NCI-H2029 (cell line): ENCODE results near the gene CYP2S1.
"Not testable (repeated sequence)": the region's sequence is repeated elsewhere in the genome, so short reads cannot be mapped to it uniquely, and the experiment has no call there.

Experiments
- DNase-seq: peaks from one replicate; lab custom pipeline; 2025; lab: John Stamatoyannopoulos, UW

The CYP2S1 gene

GRCh38 chr19:41192574-41193429, at the start of gene CYP2S1:
Gene CYP2S1, plus strand, starts transcription at chr19:41193219. Its CDS starts 46 bp downstream, at chr19:41193265.
- DNase-seq, result no peak

- peak; percentile 67 for DNase-seq
Measured at GRCh38 chr19:41144403-41144802, 48.6 kb upstream of the CYP2S1 start.

DNA sequence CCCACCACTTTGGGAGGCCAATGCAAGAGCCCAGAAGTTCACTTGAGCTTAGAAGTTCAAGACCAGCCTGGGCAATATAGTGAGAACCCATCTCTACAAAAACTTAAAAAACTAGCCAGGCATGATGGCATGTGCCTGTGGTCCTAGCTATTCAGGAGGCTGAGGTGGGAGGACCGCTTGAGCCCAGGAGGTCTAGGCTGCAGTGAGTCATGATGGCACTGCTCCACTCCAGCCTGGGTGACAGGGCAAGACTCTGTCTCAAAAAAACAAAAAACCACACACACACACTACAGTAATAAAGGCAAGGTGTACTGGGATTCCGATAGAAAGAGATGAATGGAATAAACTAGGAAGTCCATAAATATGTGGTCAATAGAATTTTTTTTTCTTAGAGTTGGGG, 43.2 kb upstream of the CYP2S1 start:
- no peak for DNase-seq

- not testable (repeated sequence) for DNase-seq
Measured at GRCh38 chr19:41150986-41151385, 42.0 kb upstream of the CYP2S1 start.

DNA sequence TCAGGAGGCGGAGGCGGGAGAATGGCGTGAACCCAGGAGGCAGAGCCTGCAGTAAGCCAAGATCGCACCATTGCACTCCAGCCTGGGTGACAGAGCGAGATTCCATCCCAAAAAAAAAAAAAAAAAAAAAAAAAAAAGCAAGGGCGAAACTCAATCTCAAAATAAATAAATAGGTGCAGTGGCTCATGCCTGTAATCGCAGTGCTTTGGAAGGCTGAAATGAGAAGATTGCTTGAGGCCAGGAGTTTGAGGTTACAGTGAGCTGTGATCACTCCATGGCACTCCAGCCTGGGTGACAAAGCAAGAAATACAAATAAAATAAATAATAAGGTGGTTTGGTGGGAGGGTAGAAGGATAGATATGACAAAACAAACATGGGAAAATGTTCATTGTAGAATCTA, 39.0 kb upstream of the CYP2S1 start:
- no peak for DNase-seq

GRCh38 chr19:41156207-41156606, 36.8 kb upstream of the CYP2S1 start:
- no peak for DNase-seq

GRCh38 chr19:41159881-41160280, 33.1 kb upstream of the CYP2S1 start:
- no peak for DNase-seq

DNA sequence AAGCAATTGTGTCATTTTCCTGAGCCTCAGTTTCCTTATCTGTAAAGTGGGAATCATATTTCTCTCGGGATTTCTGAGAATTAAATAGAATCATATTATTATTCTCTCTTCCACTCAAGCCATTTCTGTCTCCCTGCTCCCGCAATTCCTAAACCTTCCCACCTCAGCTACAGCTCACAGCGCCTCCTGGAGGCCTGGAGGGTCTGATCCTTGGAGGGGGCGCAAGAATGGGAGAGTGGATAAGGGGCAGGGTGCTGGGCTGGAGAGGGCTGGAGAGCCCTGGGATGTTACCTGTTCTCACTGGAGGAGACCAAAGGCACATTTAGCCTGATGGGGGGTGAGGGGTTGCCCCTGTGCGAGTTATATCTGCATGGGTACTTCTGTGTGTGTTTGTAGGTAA, 31.1 kb upstream of the CYP2S1 start:
- DNase-seq, result no peak

DNA sequence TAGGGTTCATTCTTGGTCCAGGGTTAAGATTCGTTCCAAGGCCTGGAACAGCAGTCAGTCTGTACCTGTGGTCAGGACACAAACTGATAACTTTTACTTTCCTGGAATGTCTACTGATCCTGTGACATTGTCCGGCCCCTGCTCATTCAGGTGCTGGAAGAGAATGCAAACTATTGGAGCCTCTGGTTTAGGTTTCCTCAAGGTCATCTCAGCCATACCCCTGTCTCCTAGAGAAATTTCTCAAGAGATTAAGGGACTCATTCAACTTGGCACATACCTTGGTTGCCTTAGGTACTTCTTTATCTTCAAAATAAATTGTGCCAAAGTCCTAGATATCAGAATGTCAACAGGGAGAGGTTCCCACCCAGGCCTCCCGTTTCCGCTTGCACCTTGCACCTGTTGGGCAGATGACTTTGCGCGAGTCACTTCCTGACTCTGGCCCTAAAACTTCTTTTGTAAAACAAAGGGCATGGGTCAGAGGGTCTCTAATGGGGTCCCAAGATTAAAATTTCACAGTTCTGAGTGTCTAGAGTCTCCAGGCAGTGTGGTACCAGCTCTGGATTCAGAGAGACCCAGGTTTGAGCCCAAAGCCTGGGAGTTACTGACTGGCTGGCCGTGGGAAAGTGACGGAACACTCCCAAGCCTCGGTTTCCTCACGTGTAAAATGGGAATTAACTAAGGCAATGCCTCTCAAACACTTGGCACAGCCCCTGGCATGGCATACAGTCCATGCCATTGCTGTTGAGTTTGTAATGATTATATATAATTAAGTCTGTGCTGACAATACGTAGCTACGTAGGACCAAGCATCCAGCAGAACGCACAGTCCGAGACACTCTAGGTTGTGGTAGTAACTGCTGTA, 25.8 kb upstream of the CYP2S1 start:
- DNase-seq, result no peak

GRCh38 chr19:41172297-41173164, 20.5 kb upstream of the CYP2S1 start:
- no peak for DNase-seq

GRCh38 chr19:41174297-41174928, 18.6 kb upstream of the CYP2S1 start:
- DNase-seq, result no peak

DNA sequence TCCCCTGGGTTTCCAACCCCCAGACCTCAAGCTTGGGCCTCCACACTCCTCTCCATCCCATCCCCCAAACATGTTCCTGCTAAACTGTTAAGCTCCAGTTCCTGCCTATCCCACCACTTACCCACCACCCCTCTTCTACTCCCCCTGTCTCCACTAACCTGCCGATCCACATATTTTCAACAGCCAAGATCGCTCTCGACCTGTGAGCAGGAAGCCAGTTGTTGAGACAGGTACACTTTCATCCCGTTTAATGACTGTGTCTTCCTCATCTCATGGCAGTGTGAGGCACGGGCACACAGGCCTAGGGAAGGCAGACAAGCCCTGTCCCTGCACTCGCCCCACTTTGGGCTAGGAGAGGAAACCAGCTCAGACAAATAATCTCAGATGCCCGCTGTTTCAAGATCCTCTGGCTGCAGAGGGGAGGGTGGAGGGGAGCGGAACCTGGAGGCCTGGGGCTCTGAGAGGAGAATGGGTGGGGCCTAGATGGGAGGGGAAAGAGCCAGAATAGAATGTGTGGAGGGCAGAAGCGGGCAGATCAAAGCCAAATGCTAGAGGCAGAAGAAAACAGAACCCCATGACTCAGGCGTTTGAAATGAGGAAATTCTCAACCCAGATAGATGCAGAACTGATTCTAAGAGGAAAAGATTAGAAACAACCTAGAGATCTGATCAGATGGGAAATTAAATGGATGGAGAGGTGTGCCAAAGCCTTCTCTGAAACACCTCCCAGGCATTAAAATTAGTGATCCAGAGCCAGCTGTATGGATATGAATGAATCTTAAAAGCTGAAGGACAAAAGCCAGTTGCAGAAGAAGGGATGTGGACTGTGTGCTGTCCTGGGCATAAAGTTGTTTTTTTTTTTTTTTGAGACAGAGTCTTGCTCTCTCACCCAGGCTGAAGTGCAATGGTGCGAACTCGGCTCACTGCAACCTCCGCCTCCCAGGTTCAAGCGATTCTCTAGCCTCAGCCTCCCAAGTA, 16.9 kb upstream of the CYP2S1 start:
- no peak for DNase-seq

DNA sequence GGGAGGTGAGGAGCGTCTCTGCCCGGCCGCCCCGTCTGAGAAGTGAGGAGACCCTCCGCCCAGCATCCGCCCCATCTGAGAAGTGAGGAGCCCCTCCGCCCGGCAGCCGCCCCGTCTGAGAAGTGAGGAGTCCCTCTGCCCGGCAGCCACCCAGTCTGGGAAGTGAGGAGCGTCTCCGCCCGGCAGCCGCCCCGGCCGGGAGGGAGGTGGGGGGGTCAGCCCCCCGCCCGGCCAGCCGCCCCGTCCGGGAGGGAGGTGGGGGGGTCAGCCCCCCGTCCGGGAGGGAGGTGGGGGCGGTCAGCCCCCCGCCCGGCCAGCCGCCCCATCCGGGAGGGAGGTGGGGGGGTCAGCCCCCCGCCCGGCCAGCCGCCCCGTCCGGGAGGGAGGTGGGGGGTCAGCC, 12.8 kb upstream of the CYP2S1 start:
- DNase-seq, result not testable (repeated sequence)

DNA sequence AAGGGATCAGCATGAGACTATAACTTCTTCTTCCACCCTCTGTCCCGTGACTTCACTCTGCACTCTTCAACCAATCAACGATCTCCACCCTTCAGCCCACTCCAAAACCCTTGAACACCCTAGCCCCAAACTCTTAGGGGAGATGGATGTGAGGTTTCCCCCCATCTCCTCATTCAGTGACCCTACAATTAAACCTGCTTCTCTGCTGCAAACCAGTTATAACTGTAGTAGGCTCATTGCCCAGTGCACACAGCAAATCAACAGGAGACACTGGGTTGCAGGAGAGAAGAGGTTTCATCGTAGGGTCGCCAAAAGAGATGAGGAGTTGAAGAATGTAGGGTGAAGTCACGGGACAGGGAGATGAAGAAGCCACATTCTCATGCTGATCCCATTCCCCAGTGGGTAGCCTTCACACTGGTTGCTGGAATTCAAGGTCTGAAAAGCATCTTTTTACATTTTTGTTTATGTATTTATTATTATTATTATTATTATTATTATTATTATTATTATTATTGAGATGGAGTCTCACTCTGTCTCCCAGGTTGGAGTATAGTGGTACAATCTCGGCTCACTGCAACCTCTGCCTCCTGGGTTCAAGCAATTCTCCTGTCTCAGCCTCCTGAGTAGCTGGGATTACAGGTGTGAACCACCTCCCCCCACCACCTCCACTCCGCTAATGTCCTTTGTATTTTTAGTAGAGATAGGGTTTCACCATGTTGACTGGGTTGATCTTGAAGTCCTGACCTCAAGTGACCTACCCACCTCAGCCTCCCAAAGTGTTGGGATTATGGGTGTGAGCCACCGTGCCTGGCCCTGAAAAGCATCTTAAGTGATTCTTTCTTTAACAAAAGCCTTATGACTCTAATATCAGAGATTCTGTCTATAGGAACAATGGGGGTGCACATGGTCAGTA, 5.8 kb upstream of the CYP2S1 start:
- DNase-seq, result no peak

GRCh38 chr19:41187884-41188279, 5.1 kb upstream of the CYP2S1 start:
- DNase-seq, result no peak

DNA sequence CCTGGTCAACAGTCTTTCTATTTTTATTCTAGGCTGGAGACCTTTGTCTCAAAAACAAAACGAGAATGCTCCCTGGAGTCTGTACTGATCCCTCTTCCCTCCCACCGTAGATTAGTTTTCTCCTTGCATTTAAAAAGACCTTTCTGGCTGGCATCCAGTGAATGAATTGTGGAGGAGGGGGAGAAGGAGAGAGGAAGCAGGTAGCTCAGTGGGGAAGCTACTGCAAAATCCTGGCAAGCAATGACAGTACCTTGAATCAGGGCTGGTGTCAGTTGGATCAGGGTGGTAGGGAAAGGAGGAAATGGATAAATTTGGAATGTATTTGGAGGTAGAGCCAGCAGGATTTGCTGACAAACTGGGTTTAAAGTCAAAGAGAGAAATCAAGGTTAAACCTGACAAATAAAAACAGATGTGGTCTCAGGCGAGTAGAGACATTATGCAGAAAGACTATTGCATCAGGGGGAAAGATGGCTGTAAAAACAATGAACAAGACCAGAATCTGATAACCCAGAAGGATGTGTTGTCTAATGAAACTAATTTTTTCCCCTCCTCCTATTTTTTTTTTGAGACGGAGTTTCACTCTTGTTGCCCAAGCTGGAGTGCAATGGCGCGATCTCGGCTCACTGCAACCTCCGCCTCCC, 3.5 kb upstream of the CYP2S1 start:
- no peak for DNase-seq

GRCh38 chr19:41193430-41194156, 574 bp downstream of the CYP2S1 start:
- DNase-seq, result no peak

DNA sequence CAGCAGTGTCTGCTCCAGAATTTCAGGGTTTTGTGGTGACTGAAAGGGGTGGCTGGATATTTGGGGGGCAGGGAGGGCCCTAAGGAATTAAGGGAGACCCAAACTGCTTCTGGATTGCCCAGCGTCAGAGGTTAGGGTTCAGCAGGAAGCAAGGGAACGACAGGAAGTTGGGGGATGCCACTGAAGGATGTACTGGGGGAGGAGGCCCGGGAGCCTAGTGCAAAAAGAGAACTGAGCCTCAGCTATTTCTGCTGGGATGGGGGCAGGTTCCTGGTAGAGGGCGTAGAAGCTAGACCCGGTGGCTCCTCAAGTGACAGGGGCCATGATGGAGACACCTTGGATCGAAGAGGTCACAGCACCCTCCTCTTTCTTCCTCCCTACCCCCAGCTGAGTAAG, 1.1 kb downstream of the CYP2S1 start:
- DNase-seq, result no peak
